Body of pancreas (tissue), 4 donors: Measurements from ENCODE around the gene C1RL.

Experiments
- POLR2A ChIP-seq, 3 donors: fragments of 450-650 bp; IDR thresholded peaks; one replicate each; pipeline ENCODE4 v1.6.1; 2016; ENCODE audit warnings: antibody characterized with exemption in 3 of 3, mild to moderate bottlenecking in 2 of 3
- TF ChIP-seq, protein P1 (sequence below), 7 experiments: fragments of 450-650 bp in 4 of 7; fragments of 200-600 bp in 3 of 7; sonication (generic) in 3 of 7; IDR thresholded peaks; one replicate each; pipeline ENCODE4 v1.5.1; 2016 to 2019; ENCODE audit warnings: antibody characterized with exemption in 7 of 7

DNA sequence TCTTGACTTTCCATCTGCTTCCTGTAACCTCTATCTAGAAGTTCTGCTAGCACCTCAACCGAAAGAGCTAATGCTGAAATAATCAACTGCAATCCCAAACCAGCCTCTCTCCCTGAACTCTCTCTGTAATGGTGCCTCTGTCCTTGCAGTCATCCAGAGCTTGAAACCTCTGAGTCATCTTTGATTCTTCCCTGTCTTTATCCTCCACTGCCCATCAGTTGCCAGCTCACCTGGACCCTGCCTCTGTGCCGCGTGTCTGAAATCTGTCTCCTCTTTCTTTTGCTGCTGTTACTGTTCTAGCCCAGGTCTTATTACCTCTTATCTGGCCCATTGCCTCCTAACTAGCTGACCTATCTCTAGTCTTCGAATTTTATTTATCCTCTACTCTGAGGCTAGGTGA lies 36.7 kb upstream of the C1RL start:
- TF ChIP-seq, protein P1, sequence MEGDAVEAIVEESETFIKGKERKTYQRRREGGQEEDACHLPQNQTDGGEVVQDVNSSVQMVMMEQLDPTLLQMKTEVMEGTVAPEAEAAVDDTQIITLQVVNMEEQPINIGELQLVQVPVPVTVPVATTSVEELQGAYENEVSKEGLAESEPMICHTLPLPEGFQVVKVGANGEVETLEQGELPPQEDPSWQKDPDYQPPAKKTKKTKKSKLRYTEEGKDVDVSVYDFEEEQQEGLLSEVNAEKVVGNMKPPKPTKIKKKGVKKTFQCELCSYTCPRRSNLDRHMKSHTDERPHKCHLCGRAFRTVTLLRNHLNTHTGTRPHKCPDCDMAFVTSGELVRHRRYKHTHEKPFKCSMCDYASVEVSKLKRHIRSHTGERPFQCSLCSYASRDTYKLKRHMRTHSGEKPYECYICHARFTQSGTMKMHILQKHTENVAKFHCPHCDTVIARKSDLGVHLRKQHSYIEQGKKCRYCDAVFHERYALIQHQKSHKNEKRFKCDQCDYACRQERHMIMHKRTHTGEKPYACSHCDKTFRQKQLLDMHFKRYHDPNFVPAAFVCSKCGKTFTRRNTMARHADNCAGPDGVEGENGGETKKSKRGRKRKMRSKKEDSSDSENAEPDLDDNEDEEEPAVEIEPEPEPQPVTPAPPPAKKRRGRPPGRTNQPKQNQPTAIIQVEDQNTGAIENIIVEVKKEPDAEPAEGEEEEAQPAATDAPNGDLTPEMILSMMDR (IDR thresholded peaks at IDR 0.05), result no peak
- TF ChIP-seq POLR2A (IDR thresholded peaks at IDR 0.05), result no peak
